22Rv1 (cell line): Measurements from ENCODE around the gene TPCN2.

Experiments
- H3K27ac ChIP-seq: fragments of 450-650 bp; 2 replicates; pipeline ENCODE4 v1.5.1; 2017
- ZFX ChIP-seq: fragments of 450-650 bp; IDR thresholded peaks from 2 replicates; pipeline ENCODE4 v1.6.1; 2017; ENCODE audit warnings: antibody characterized with exemption, borderline replicate concordance
- TF ChIP-seq, protein P1 (sequence below): fragments of 450-650 bp; IDR thresholded peaks from 2 replicates; pipeline ENCODE4 v1.5.1; 2017; ENCODE audit warnings: mild to moderate bottlenecking

TPCN2 gene

DNA sequence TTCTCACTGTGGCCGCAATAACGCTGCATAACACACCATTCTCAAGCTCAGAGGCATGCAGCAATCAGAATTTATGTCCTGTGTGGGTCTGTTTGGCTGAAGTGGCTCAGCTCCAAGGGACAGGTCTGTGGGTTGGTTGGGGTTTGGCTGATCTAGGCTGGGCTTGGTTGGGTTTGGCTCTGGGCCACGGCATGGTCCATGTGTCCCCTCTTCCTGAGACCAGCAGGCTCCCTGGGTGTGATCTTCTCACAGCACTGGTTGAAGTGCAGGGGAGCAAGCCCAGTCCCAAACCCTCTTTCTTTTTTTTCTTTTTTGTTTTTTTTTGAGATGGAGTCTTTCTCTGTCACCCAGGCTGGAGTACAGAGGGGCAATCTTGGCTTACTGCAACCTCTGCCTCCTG is 132.0 kb downstream of the TPCN2 start:
- TF ChIP-seq ZFX = no peak
- TF ChIP-seq, protein P1, sequence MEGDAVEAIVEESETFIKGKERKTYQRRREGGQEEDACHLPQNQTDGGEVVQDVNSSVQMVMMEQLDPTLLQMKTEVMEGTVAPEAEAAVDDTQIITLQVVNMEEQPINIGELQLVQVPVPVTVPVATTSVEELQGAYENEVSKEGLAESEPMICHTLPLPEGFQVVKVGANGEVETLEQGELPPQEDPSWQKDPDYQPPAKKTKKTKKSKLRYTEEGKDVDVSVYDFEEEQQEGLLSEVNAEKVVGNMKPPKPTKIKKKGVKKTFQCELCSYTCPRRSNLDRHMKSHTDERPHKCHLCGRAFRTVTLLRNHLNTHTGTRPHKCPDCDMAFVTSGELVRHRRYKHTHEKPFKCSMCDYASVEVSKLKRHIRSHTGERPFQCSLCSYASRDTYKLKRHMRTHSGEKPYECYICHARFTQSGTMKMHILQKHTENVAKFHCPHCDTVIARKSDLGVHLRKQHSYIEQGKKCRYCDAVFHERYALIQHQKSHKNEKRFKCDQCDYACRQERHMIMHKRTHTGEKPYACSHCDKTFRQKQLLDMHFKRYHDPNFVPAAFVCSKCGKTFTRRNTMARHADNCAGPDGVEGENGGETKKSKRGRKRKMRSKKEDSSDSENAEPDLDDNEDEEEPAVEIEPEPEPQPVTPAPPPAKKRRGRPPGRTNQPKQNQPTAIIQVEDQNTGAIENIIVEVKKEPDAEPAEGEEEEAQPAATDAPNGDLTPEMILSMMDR = no peak

DNA sequence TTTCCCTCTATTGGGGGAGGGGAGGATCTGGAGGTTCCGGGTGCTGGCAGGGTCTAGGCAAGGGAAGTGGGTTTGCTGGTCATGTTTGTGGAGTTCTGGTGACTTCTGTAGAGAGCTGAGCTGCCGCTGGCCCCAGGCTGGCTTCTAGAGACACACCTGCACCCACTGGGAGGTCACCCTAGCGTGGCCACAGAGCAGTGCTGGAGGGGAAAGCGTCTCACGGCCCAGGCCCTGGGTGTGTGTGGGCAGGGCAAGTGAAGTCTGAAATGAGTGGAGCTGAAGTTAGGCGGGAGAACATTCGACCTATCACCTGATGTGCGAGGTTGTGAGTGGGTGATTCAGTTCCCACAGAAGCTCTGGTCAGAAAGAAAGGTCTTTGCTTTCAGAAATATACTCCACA is 134.9 kb downstream of the TPCN2 start:
- no peak overlapping the region for H3K27ac ChIP-seq
- TF ChIP-seq, protein P1 = no peak
- no peak for TF ChIP-seq ZFX

More for the DNA sequence above, 132.0 kb downstream of the TPCN2 start:
- H3K27ac ChIP-seq = no peak overlapping the region
